Hepatocyte (in vitro differentiated cells): ENCODE data around the gene DCC. TPM values are rescaled to one million over a fixed set of nuclear protein-coding genes. Genes with fewer than 3 reads are reported as not detected.

Experiments used
- DNase-seq: peaks from one replicate; pipeline ENCODE4 v3.0.0-alpha.2; 2016; ENCODE audit warnings: low spot score
- H2AFZ ChIP-seq: fragments of 200-600 bp; sonication (generic); 2 replicates; pipeline ENCODE4 v1.6.0; 2016; ENCODE audit warnings: antibody characterized with exemption, mild to moderate bottlenecking
- H3K27ac ChIP-seq: fragments of 200-600 bp; sonication (generic); 2 replicates; pipeline ENCODE4 v1.5.1; 2016; ENCODE audit warnings: mild to moderate bottlenecking
- H3K27me3 ChIP-seq: fragments of 200-600 bp; sonication (generic); 2 replicates; pipeline ENCODE4 v1.6.1; 2016
- H3K36me3 ChIP-seq: fragments of 200-600 bp; sonication (generic); replicated peaks from 2 replicates; pipeline ENCODE4 v1.5.1; 2016; ENCODE audit warnings: low read depth; ENCODE audit not compliant: insufficient read depth
- H3K4me1 ChIP-seq: fragments of 200-600 bp; sonication (generic); 2 replicates; pipeline ENCODE4 v1.5.1; 2016; ENCODE audit warnings: mild to moderate bottlenecking, moderate library complexity; ENCODE audit not compliant: insufficient read depth
- H3K4me2 ChIP-seq: fragments of 200-600 bp; sonication (generic); 2 replicates; pipeline ENCODE4 v1.6.0; 2016
- H3K4me3 ChIP-seq: fragments of 200-600 bp; sonication (generic); 2 replicates; pipeline ENCODE4 v1.5.1; 2016; ENCODE audit warnings: mild to moderate bottlenecking
- H3K79me2 ChIP-seq: fragments of 200-600 bp; sonication (generic); 2 replicates; pipeline ENCODE4 v1.6.0; 2017; ENCODE audit warnings: mild to moderate bottlenecking
- H3K9me2 ChIP-seq: fragments of 200-600 bp; sonication (generic); replicated peaks from 2 replicates; pipeline ENCODE4 v1.6.0; 2017; ENCODE audit warnings: mild to moderate bottlenecking; ENCODE audit not compliant: insufficient read depth
- H3K9me3 ChIP-seq: fragments of 200-600 bp; sonication (generic); 2 replicates; pipeline ENCODE4 v1.5.1; 2016; ENCODE audit warnings: low read depth, mild to moderate bottlenecking
- H4K20me1 ChIP-seq: fragments of 200-600 bp; sonication (generic); 2 replicates; pipeline ENCODE4 v1.6.0; 2016; ENCODE audit warnings: mild to moderate bottlenecking; ENCODE audit not compliant: insufficient read depth, poor library complexity, severe bottlenecking
- EZH2 ChIP-seq: fragments of 200-600 bp; sonication (generic); IDR thresholded peaks from 2 replicates; pipeline ENCODE4 v1.6.1; 2016; ENCODE audit warnings: antibody characterized with exemption, mild to moderate bottlenecking, borderline replicate concordance
- EZH2phosphoT487 ChIP-seq: fragments of 200-600 bp; sonication (generic); IDR thresholded peaks from one replicate; pipeline ENCODE4 v1.6.1; 2018; ENCODE audit warnings: antibody characterized with exemption, mild to moderate bottlenecking, low read depth, moderate library complexity; ENCODE audit not compliant: unreplicated experiment, severe bottlenecking
- WGBS: methylation state at CpG from one replicate; pipeline ENCODE4 v1.1.6; 2016; ENCODE audit warnings: low lambda C conversion rate; ENCODE audit errors: missing lambda C conversion rate; 5-methylcytosine and 5-hydroxymethylcytosine counted together
- polyA plus RNA-seq: library from polyadenylated mRNA; unstranded; fragments of >200 nt; fragmentation: Nextera tagmentation; extraction: Ambion mirVana; gene quantifications from 2 replicates; pipeline ENCODE4 v1.2.1, GENCODE V29; 2016
- total RNA-seq: library from RNA; depleted of rRNA; stranded (reverse); fragments of >200 nt; gene quantifications from 2 replicates; pipeline ENCODE4 v1.2.3, GENCODE V29; 2014
- TF ChIP-seq, protein P1 (sequence below): fragments of 200-600 bp; sonication (generic); IDR thresholded peaks from 2 replicates; pipeline ENCODE4 v1.5.1; 2016; ENCODE audit warnings: antibody characterized with exemption, mild to moderate bottlenecking; ENCODE audit not compliant: poor library complexity

Gene DCC
- total and polyA plus RNA-seq, 2 experiments from 2014 or later: 1.0 to 3.5 TPM

DNA sequence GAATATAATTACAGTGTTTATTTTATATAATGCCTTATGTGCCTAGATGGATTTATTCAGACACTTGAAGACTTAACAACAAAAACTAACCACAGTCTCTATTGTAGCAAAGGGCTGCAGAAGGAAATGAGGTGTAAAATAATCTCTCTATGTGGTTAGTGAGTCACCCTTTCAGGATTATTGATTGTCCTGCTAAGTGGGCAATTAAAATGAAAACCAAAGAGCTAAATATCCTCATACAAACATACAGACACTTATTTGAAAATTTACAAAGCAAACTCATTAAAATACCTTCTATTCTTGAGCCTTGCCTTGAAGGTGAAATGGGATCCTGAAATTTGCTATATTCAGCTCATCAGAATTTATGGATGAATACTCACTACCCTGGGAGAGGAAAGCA, 27.7 kb upstream of the DCC start:
- Histone ChIP-seq H3K79me2 (no peaks in the 10 kb centered on the region), H2AFZ (no peak overlapping the region), H3K9me2 (no peaks in the 10 kb centered on the region), H3K4me3 (no peak overlapping the region), H3K27ac (peak overlapping the region; percentile 64), H3K36me3 (no peaks in the 10 kb centered on the region), H3K27me3 (no peaks in the 10 kb centered on the region), H3K4me1 (no peaks in the 10 kb centered on the region), H3K4me2 (no peak overlapping the region), H3K9me3 (no peaks in the 10 kb centered on the region), H4K20me1 (no peaks in the 10 kb centered on the region)
- DNase-seq: no peak
- TF ChIP-seq EZH2phosphoT487 (no peak), EZH2 (no peak)
- TF ChIP-seq, protein P1, sequence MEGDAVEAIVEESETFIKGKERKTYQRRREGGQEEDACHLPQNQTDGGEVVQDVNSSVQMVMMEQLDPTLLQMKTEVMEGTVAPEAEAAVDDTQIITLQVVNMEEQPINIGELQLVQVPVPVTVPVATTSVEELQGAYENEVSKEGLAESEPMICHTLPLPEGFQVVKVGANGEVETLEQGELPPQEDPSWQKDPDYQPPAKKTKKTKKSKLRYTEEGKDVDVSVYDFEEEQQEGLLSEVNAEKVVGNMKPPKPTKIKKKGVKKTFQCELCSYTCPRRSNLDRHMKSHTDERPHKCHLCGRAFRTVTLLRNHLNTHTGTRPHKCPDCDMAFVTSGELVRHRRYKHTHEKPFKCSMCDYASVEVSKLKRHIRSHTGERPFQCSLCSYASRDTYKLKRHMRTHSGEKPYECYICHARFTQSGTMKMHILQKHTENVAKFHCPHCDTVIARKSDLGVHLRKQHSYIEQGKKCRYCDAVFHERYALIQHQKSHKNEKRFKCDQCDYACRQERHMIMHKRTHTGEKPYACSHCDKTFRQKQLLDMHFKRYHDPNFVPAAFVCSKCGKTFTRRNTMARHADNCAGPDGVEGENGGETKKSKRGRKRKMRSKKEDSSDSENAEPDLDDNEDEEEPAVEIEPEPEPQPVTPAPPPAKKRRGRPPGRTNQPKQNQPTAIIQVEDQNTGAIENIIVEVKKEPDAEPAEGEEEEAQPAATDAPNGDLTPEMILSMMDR: no peak

GRCh38 chr18:52313213-52313612, 26.8 kb upstream of the DCC start:
- Histone ChIP-seq H4K20me1 (no peaks in the 10 kb centered on the region), H3K4me1 (no peaks in the 10 kb centered on the region), H3K4me3 (no peak overlapping the region), H3K79me2 (no peaks in the 10 kb centered on the region), H3K9me3 (no peaks in the 10 kb centered on the region), H3K27me3 (no peaks in the 10 kb centered on the region), H3K36me3 (no peaks in the 10 kb centered on the region), H3K9me2 (no peaks in the 10 kb centered on the region), H2AFZ (no peak overlapping the region), H3K27ac (peak overlapping the region; percentile 64), H3K4me2 (no peak overlapping the region)
- peak; percentile 44 for DNase-seq
- TF ChIP-seq EZH2phosphoT487 (no peak), EZH2 (no peak)
- TF ChIP-seq, protein P1: no peak
- WGBS: 38% methylated on average over 2 of the region's 2 CpGs

- H3K27me3 ChIP-seq: no peaks in the 10 kb centered on the region
- TF ChIP-seq EZH2phosphoT487: no peak
- no peak for TF ChIP-seq EZH2
- TF ChIP-seq, protein P1: no peak
These were observed 20.5 kb upstream of the DCC start for GRCh38 chr18:52319424-52319983.

GRCh38 chr18:52322307-52322706, 17.7 kb upstream of the DCC start:
- H3K27me3 ChIP-seq: no peaks in the 10 kb centered on the region
- H3K9me2 ChIP-seq: no peaks in the 10 kb centered on the region
- H3K79me2 ChIP-seq: no peaks in the 10 kb centered on the region
- no peak overlapping the region for H3K27ac ChIP-seq
- no peaks in the 10 kb centered on the region for H3K9me3 ChIP-seq
- H3K4me1 ChIP-seq: no peaks in the 10 kb centered on the region
- DNase-seq: no peak
- H3K36me3 ChIP-seq: no peaks in the 10 kb centered on the region
- no peaks in the 10 kb centered on the region for H4K20me1 ChIP-seq
- H3K4me2 ChIP-seq: no peak overlapping the region
- no peak for TF ChIP-seq EZH2
- TF ChIP-seq, protein P1: no peak
- TF ChIP-seq EZH2phosphoT487: no peak
- H3K4me3 ChIP-seq: no peak overlapping the region
- H2AFZ ChIP-seq: no peak overlapping the region

More at GRCh38 chr18:52319424-52319983, 20.5 kb upstream of the DCC start:
- no peak overlapping the region for H3K4me2 ChIP-seq
- no peaks in the 10 kb centered on the region for H4K20me1 ChIP-seq
- no peaks in the 10 kb centered on the region for H3K4me1 ChIP-seq
- H3K9me2 ChIP-seq: no peaks in the 10 kb centered on the region
- H3K4me3 ChIP-seq: no peak overlapping the region
- no peaks in the 10 kb centered on the region for H3K79me2 ChIP-seq
- H3K9me3 ChIP-seq: no peaks in the 10 kb centered on the region
- H3K27ac ChIP-seq: no peak overlapping the region
- DNase-seq: no peak
- no peak overlapping the region for H2AFZ ChIP-seq
- WGBS: 89% methylated on average over 6 of the region's 6 CpGs
- H3K36me3 ChIP-seq: no peaks in the 10 kb centered on the region
